Mesenchymal stem cell (in vitro differentiated cells and primary cell): ENCODE results near the gene TUBA3D.
"Not testable (repeated sequence)": the region's sequence is repeated elsewhere in the genome, so short reads cannot be mapped to it uniquely, and the experiment has no call there.

ENCODE experiments used
- DNase-seq: peaks from one replicate; pipeline ENCODE4 v3.0.0-alpha.2; 2013
- H2AFZ ChIP-seq: one replicate; pipeline ENCODE4 v1.6.1; 2013; ENCODE audit warnings: low read depth, mild to moderate bottlenecking, control low read depth, inconsistent platforms, low read length, moderate library complexity
- H2AK5ac ChIP-seq: 2 replicates; pipeline ENCODE4 v1.6.1; 2013; ENCODE audit warnings: low read length, moderate library complexity, mild to moderate bottlenecking, inconsistent platforms; ENCODE audit not compliant: severe bottlenecking
- H2BK120ac ChIP-seq: one replicate; pipeline ENCODE4 v1.6.1; 2013; ENCODE audit warnings: low read depth, mild to moderate bottlenecking, inconsistent platforms, low read length, moderate library complexity
- H2BK12ac ChIP-seq, 2 experiments: one replicate each; pipeline ENCODE4 v1.6.1; 2013; ENCODE audit warnings: inconsistent platforms in 2 of 2, low read length in 2 of 2, mild to moderate bottlenecking in 2 of 2, moderate library complexity in 2 of 2, control low read depth in 1 of 2
- H2BK15ac ChIP-seq: one replicate; pipeline ENCODE4 v1.6.1; 2013; ENCODE audit warnings: mild to moderate bottlenecking, low read depth, inconsistent platforms; ENCODE audit not compliant: poor library complexity, severe bottlenecking
- H2BK5ac ChIP-seq: 2 replicates; pipeline ENCODE4 v1.6.1; 2013; ENCODE audit warnings: low read depth, mild to moderate bottlenecking, low read length, control low read depth, inconsistent platforms; ENCODE audit not compliant: poor library complexity, severe bottlenecking
- H3K14ac ChIP-seq, 2 experiments: one replicate each; pipeline ENCODE4 v1.6.1; 2013; ENCODE audit warnings: inconsistent platforms in 2 of 2, low read length in 2 of 2, control low read depth in 1 of 2, mild to moderate bottlenecking in 1 of 2, moderate library complexity in 1 of 2
- H3K18ac ChIP-seq, 2 experiments: one replicate each; pipeline ENCODE4 v1.6.1; 2013; ENCODE audit warnings: inconsistent platforms in 2 of 2, low read length in 2 of 2, control low read depth in 1 of 2, low read depth in 1 of 2, mild to moderate bottlenecking in 1 of 2
- H3K23ac ChIP-seq, 2 experiments: one replicate each; pipeline ENCODE4 v1.6.1; 2013; ENCODE audit warnings: inconsistent platforms in 2 of 2, low read length in 2 of 2, mild to moderate bottlenecking in 2 of 2, moderate library complexity in 2 of 2, control low read depth in 1 of 2
- H3K27ac ChIP-seq: 2 replicates; pipeline ENCODE4 v1.5.1; 2013; ENCODE audit warnings: mild to moderate bottlenecking, moderate library complexity, low read length, control low read depth, inconsistent platforms; ENCODE audit not compliant: poor library complexity, severe bottlenecking
- H3K27me3 ChIP-seq, 2 experiments: 2 replicates each; pipeline versions ENCODE4 v1.6.1 to v1.7.0; 2013; ENCODE audit warnings: low read length in 2 of 2, mild to moderate bottlenecking in 2 of 2, moderate library complexity in 2 of 2, control low read depth in 1 of 2, inconsistent platforms in 1 of 2; ENCODE audit not compliant: control insufficient read depth in 1 of 2, insufficient read depth in 1 of 2
- H3K36me3 ChIP-seq, 2 experiments: 2 replicates each; pipeline versions ENCODE4 v1.6.1 to v1.7.0; 2013; ENCODE audit warnings: low read length in 2 of 2, control low read depth in 1 of 2, inconsistent platforms in 1 of 2, low read depth in 1 of 2, mild to moderate bottlenecking in 1 of 2; ENCODE audit not compliant: insufficient read depth in 2 of 2, control insufficient read depth in 1 of 2
- H3K4ac ChIP-seq, 2 experiments: one replicate each; pipeline ENCODE4 v1.6.1; 2013; ENCODE audit warnings: inconsistent platforms in 2 of 2, low read length in 2 of 2, mild to moderate bottlenecking in 2 of 2, moderate library complexity in 2 of 2, control low read depth in 1 of 2, low read depth in 1 of 2
- H3K4me1 ChIP-seq: 2 replicates; pipeline ENCODE4 v1.6.1; 2013; ENCODE audit warnings: low read depth, low read length, control low read depth; ENCODE audit not compliant: control insufficient read depth, insufficient read depth
- H3K4me2 ChIP-seq: 2 replicates; pipeline ENCODE4 v1.6.1; 2013; ENCODE audit warnings: low read length, mild to moderate bottlenecking, inconsistent platforms; ENCODE audit not compliant: poor library complexity, severe bottlenecking
- H3K4me3 ChIP-seq, 2 experiments: 2 replicates each; pipeline versions ENCODE4 v1.5.1 to v1.7.0; 2013; ENCODE audit warnings: low read length in 2 of 2, mild to moderate bottlenecking in 2 of 2, control low read depth in 1 of 2, low read depth in 1 of 2; ENCODE audit not compliant: insufficient read depth in 1 of 2
- H3K79me1 ChIP-seq: replicated peaks from 2 replicates; pipeline ENCODE4 v1.6.1; 2013; ENCODE audit warnings: mild to moderate bottlenecking, control low read depth, low read length, inconsistent platforms; ENCODE audit not compliant: poor library complexity, severe bottlenecking
- H3K9ac ChIP-seq: 2 replicates; pipeline ENCODE4 v1.7.0; 2013; ENCODE audit warnings: mild to moderate bottlenecking, low read length, moderate library complexity
- H3K9me3 ChIP-seq: 2 replicates; pipeline ENCODE4 v1.7.0; 2013; ENCODE audit warnings: mild to moderate bottlenecking, low read length; ENCODE audit not compliant: control insufficient read depth
- H4K8ac ChIP-seq: one replicate; pipeline ENCODE4 v1.6.1; 2013; ENCODE audit warnings: inconsistent platforms, mild to moderate bottlenecking, low read length, moderate library complexity
- H4K91ac ChIP-seq: one replicate; pipeline ENCODE4 v1.6.1; 2013; ENCODE audit warnings: mild to moderate bottlenecking, low read length, inconsistent platforms
- WGBS: methylation state at CpG from one replicate; pipeline ENCODE4 v1.1.7; 2013; ENCODE audit warnings: mixed read lengths; 5-methylcytosine and 5-hydroxymethylcytosine counted together

Gene TUBA3D

GRCh38 chr2:131525256-131525655 is 49.3 kb downstream of the TUBA3D start:
- H3K4me2 ChIP-seq, H3K18ac ChIP-seq, H3K4me3 ChIP-seq, H2AK5ac ChIP-seq, H2BK12ac ChIP-seq, H3K4me1 ChIP-seq, H3K9me3 ChIP-seq, H2AFZ ChIP-seq, H3K9ac ChIP-seq, H3K14ac ChIP-seq, DNase-seq, H3K4ac ChIP-seq, H2BK15ac ChIP-seq, H3K27ac ChIP-seq, H3K23ac ChIP-seq, H3K79me1 ChIP-seq, H2BK120ac ChIP-seq, H2BK5ac ChIP-seq, H4K91ac ChIP-seq, H4K8ac ChIP-seq, H3K27me3 ChIP-seq: not testable (repeated sequence)
- H3K36me3 ChIP-seq: peaks cover 5 to 18% of the 10 kb centered on the region in 2 experiments
- 96% methylated on average over 2 of the region's 2 CpGs for WGBS

GRCh38 chr2:131527131-131528001 is 51.4 kb downstream of the TUBA3D start, which contains the start of gene CCDC74A:
Gene CCDC74A, plus strand, starts transcription at chr2:131527888. Its CDS starts 83 bp downstream, at chr2:131527971.
- not testable (repeated sequence) for H4K8ac ChIP-seq

GRCh38 chr2:131528981-131529863 is 53.3 kb downstream of the TUBA3D start:
- H2BK12ac ChIP-seq, H3K4ac ChIP-seq, H3K27me3 ChIP-seq, H4K91ac ChIP-seq, H2BK15ac ChIP-seq, H3K4me1 ChIP-seq, H3K14ac ChIP-seq, H3K36me3 ChIP-seq, H3K79me1 ChIP-seq, H4K8ac ChIP-seq, DNase-seq, H2BK5ac ChIP-seq, H3K18ac ChIP-seq, H2BK120ac ChIP-seq, H2AK5ac ChIP-seq, H3K27ac ChIP-seq, H3K4me2 ChIP-seq, H3K23ac ChIP-seq, H2AFZ ChIP-seq, H3K9me3 ChIP-seq: not testable (repeated sequence)
- peak overlapping the region in 1 of 2 experiments; percentile 63 for H3K4me3 ChIP-seq
- 79% methylated on average over 25 of the region's 26 CpGs for WGBS
- H3K9ac ChIP-seq: peak overlapping the region; percentile 70

More at GRCh38 chr2:131527131-131528001, 51.4 kb downstream of the TUBA3D start, which contains the start of gene CCDC74A:
- H3K27ac ChIP-seq, H3K79me1 ChIP-seq, H3K27me3 ChIP-seq, H2BK15ac ChIP-seq, H3K14ac ChIP-seq, H3K36me3 ChIP-seq, H3K4me1 ChIP-seq, H2BK12ac ChIP-seq, H4K91ac ChIP-seq, H3K9me3 ChIP-seq, H2AK5ac ChIP-seq, H3K23ac ChIP-seq, H2BK5ac ChIP-seq, H3K4ac ChIP-seq, H2BK120ac ChIP-seq: not testable (repeated sequence)
- peak within 1 kb of the TSS in 1 of 2 experiments; percentile 33 for H3K18ac ChIP-seq
- peak; percentile 48 for DNase-seq
- peak within 1 kb of the TSS; percentile 84 for H3K4me2 ChIP-seq
- 58% methylated on average over 24 of the region's 47 CpGs for WGBS
- peak within 1 kb of the TSS; percentile 52 to 76 for H3K4me3 ChIP-seq
- peak within 1 kb of the TSS; percentile 79 for H3K9ac ChIP-seq
- peak within 1 kb of the TSS; percentile 71 for H2AFZ ChIP-seq
